NCI-H524 treated with DMSO at 0.1 percent for 48 hours (cell line): ENCODE data around the gene EXOC2.
"Not testable (repeated sequence)": the region's sequence is repeated elsewhere in the genome, so short reads cannot be mapped to it uniquely, and the experiment has no call there.

ENCODE experiments used
- DNase-seq: peaks from one replicate; lab custom pipeline; 2025; lab: John Stamatoyannopoulos, UW

The EXOC2 gene

GRCh38 chr6:679282-679681 lies 13.7 kb downstream of the EXOC2 start:
- DNase-seq, result no peak

- no peak for DNase-seq
These were observed 14.4 kb downstream of the EXOC2 start for GRCh38 chr6:678520-678919.

- DNase-seq, result no peak
These were observed 15.0 kb downstream of the EXOC2 start for GRCh38 chr6:677919-678318.

GRCh38 chr6:674956-675355 lies 18.0 kb downstream of the EXOC2 start:
- DNase-seq, result no peak

- DNase-seq, result no peak
These were observed 18.5 kb downstream of the EXOC2 start for GRCh38 chr6:674406-674805.

GRCh38 chr6:667253-667927 lies 25.5 kb downstream of the EXOC2 start:
- DNase-seq, result no peak

- no peak for DNase-seq
These were observed 27.3 kb downstream of the EXOC2 start for GRCh38 chr6:665403-666267.

- not testable (repeated sequence) for DNase-seq
These were observed 29.2 kb downstream of the EXOC2 start for GRCh38 chr6:663788-664187.

- no peak for DNase-seq
These were observed 33.0 kb downstream of the EXOC2 start for GRCh38 chr6:659716-660581.

GRCh38 chr6:658244-658643 lies 34.7 kb downstream of the EXOC2 start:
- DNase-seq, result no peak

- DNase-seq, result no peak
These were observed 35.2 kb downstream of the EXOC2 start for GRCh38 chr6:657743-658142.

GRCh38 chr6:656460-657252 lies 36.3 kb downstream of the EXOC2 start, which contains the start of gene HUS1B:
Gene HUS1B (minus strand): TSS chr6:657100. CDS start chr6:656944, 156 bp downstream.
- no peak for DNase-seq

GRCh38 chr6:654136-654535 lies 38.8 kb downstream of the EXOC2 start:
- no peak for DNase-seq

GRCh38 chr6:652865-653264 lies 40.1 kb downstream of the EXOC2 start:
- DNase-seq, result no peak

GRCh38 chr6:650098-650497 lies 42.8 kb downstream of the EXOC2 start:
- no peak for DNase-seq

- no peak for DNase-seq
These were observed 50.1 kb downstream of the EXOC2 start for GRCh38 chr6:642805-643204.

- DNase-seq, result no peak
These were observed 51.5 kb downstream of the EXOC2 start for GRCh38 chr6:641225-641985.

- DNase-seq, result no peak
These were observed 56.5 kb downstream of the EXOC2 start for GRCh38 chr6:636488-636887.

GRCh38 chr6:635233-635632 lies 57.7 kb downstream of the EXOC2 start:
- no peak for DNase-seq

GRCh38 chr6:633611-634010 lies 59.3 kb downstream of the EXOC2 start:
- no peak for DNase-seq

- DNase-seq, result no peak
These were observed 64.2 kb downstream of the EXOC2 start for GRCh38 chr6:628766-629165.
